GM12878 (cell line): ENCODE measurements around the gene ZGLP1. TPM values are rescaled to one million over a fixed set of nuclear protein-coding genes. Genes with fewer than 3 reads are reported as not detected.

Experiments
- ATAC-seq: fragments of 200-7000 bp; cut with Tn5 transposase; 3 replicates; pipeline ENCODE4 v1.9.1; 2020; ENCODE audit warnings: mild to moderate bottlenecking, moderate library complexity
- BruUV-seq: library from RNA; stranded (reverse); fragments of 400-500 nt; replicated peaks from 2 replicates; lab custom pipeline; 2021; lab: Mats Ljungman, UMichigan
- CTCF ChIA-PET: fragments of 300-600 bp; sonication (Branson Sonifier 250); formaldehyde crosslinking; extraction: SDS; loops from one replicate; lab custom pipeline; 2021; ENCODE audit warnings: inconsistent platforms; lab: Yijun Ruan, JAX
- POLR2A ChIA-PET: fragments of 350-600 bp; formaldehyde crosslinking; extraction: SDS; loops from one replicate; lab custom pipeline; 2021; ENCODE audit warnings: inconsistent platforms; lab: Charles Lee
- RAD21 ChIA-PET: fragments of 300-600 bp; sonication (Branson Sonifier 250); formaldehyde crosslinking; loops from one replicate; lab custom pipeline; 2023; ENCODE audit warnings: antibody characterized with exemption; ENCODE audit not compliant: unreplicated experiment; lab: Charles Lee
- SMC1A ChIA-PET: fragments of 300-600 bp; sonication (Branson Sonifier 250); formaldehyde crosslinking; loops from one replicate; lab custom pipeline; 2023; ENCODE audit not compliant: unreplicated experiment, uncharacterized antibody; lab: Charles Lee
- DNase-seq: peaks from one replicate; pipeline ENCODE4 v3.0.0-alpha.2; 2011; ENCODE audit warnings: low read depth, low spot score
- FAIRE-seq: peaks from 3 replicates; lab custom pipeline; 2011; peaks lifted over from hg19 to GRCh38; lab: Jason Lieb, UNC
- H2AFZ ChIP-seq: 2 replicates; pipeline ENCODE4 v1.6.0; 2011; ENCODE audit warnings: low read depth, low read length, control low read depth; ENCODE audit not compliant: control insufficient read depth
- H3K27ac ChIP-seq: 2 replicates; pipeline ENCODE4 v1.5.1; 2011; ENCODE audit warnings: control low read depth; ENCODE audit not compliant: control insufficient read depth, insufficient read depth
- H3K27me3 ChIP-seq, 2 experiments: replicated peaks in 1 of 2; 2 replicates each; pipeline versions ENCODE4 v1.6.0 to v1.6.1; 2011; ENCODE audit warnings: low read length in 1 of 2; ENCODE audit not compliant: control insufficient read depth in 2 of 2, insufficient read depth in 2 of 2
- H3K36me3 ChIP-seq, 2 experiments: 2 replicates each; pipeline ENCODE4 v1.5.1; 2011; ENCODE audit warnings: low read length in 1 of 2; ENCODE audit not compliant: control insufficient read depth in 2 of 2, insufficient read depth in 2 of 2
- H3K4me1 ChIP-seq: 2 replicates; pipeline ENCODE4 v1.6.1; 2011; ENCODE audit warnings: mild to moderate bottlenecking, low read length, moderate library complexity, mixed read lengths; ENCODE audit not compliant: control insufficient read depth, insufficient read depth
- H3K4me2 ChIP-seq: 2 replicates; pipeline ENCODE4 v1.6.0; 2011; ENCODE audit warnings: control low read depth; ENCODE audit not compliant: control insufficient read depth, insufficient read depth
- H3K4me3 ChIP-seq: fragments of 200-600 bp; sonication (generic); 2 replicates; pipeline ENCODE4 v1.5.1; 2016
- H3K79me2 ChIP-seq: 2 replicates; pipeline ENCODE4 v1.6.0; 2011; ENCODE audit warnings: low read length; ENCODE audit not compliant: control insufficient read depth, insufficient read depth
- H3K9ac ChIP-seq: 2 replicates; pipeline ENCODE4 v1.8.0; 2011; ENCODE audit warnings: low read length, control low read depth, mixed read lengths; ENCODE audit not compliant: control insufficient read depth, insufficient read depth
- H3K9me3 ChIP-seq: replicated peaks from 3 replicates; pipeline ENCODE4 v1.5.1; 2011; ENCODE audit warnings: mild to moderate bottlenecking, low read length; ENCODE audit not compliant: control insufficient read depth, insufficient read depth
- H4K20me1 ChIP-seq: 2 replicates; pipeline ENCODE4 v1.6.0; 2011; ENCODE audit not compliant: control insufficient read depth, insufficient read depth
- BHLHE40 ChIP-seq, 2 experiments: fragments of 450-650 bp in 1 of 2; IDR thresholded peaks; 2 replicates each; pipeline ENCODE4 v1.6.1; 2011 to 2017; ENCODE audit warnings: low read depth in 2 of 2, borderline replicate concordance in 1 of 2, improper control_type of control experiment in 1 of 2, low read length in 1 of 2, mild to moderate bottlenecking in 1 of 2
- CHD2 ChIP-seq: IDR thresholded peaks from 2 replicates; pipeline ENCODE4 v1.6.1; 2011; ENCODE audit warnings: low read depth, low read length, improper control_type of control experiment, borderline replicate concordance
- CREB1 ChIP-seq: IDR thresholded peaks from 2 replicates; pipeline ENCODE4 v1.6.1; 2012; ENCODE audit warnings: low read depth, mild to moderate bottlenecking, inconsistent platforms
- EGR1 ChIP-seq, 2 experiments: IDR thresholded peaks; 1 replicate in 1 of 2; 2 replicates in 1 of 2; pipeline ENCODE4 v1.6.1; 2011 to 2012; ENCODE audit warnings: low read depth in 2 of 2, low read length in 2 of 2, borderline replicate concordance in 1 of 2, mild to moderate bottlenecking in 1 of 2, moderate library complexity in 1 of 2
- GATAD2B ChIP-seq: fragments of 450-650 bp; conservative IDR thresholded peaks from 2 replicates; pipeline ENCODE4 v1.6.1; 2017; ENCODE audit warnings: low read depth, mild to moderate bottlenecking, moderate library complexity
- HCFC1 ChIP-seq: fragments of 150-350 bp; IDR thresholded peaks from 2 replicates; pipeline ENCODE4 v1.6.1; 2014; ENCODE audit warnings: low read length
- IKZF1 ChIP-seq: fragments of 450-650 bp; conservative IDR thresholded peaks from 2 replicates; pipeline ENCODE4 v1.6.1; 2017; ENCODE audit warnings: antibody characterized with exemption, mild to moderate bottlenecking
- NFXL1 ChIP-seq: fragments of 450-650 bp; IDR thresholded peaks from 2 replicates; pipeline ENCODE4 v1.6.1; 2017; ENCODE audit warnings: antibody characterized with exemption, mild to moderate bottlenecking, borderline replicate concordance
- NR2F1 ChIP-seq: fragments of 450-650 bp; conservative IDR thresholded peaks from 2 replicates; pipeline ENCODE4 v1.6.1; 2017; ENCODE audit warnings: mild to moderate bottlenecking
- RAD51 ChIP-seq: fragments of 450-650 bp; IDR thresholded peaks from 2 replicates; pipeline ENCODE4 v1.6.1; 2016; ENCODE audit warnings: moderate library complexity, mild to moderate bottlenecking, inconsistent platforms
- ZNF274 ChIP-seq: IDR thresholded peaks from one replicate; pipeline ENCODE4 v1.8.0; 2011; ENCODE audit not compliant: insufficient read length, insufficient read depth
- WGBS: methylation state at CpG from one replicate; pipeline ENCODE4 v1.1.6; 2016; ENCODE audit warnings: low lambda C conversion rate; ENCODE audit not compliant: insufficient replicate concordance, insufficient coverage; ENCODE audit errors: missing lambda C conversion rate; 5-methylcytosine and 5-hydroxymethylcytosine counted together
- in situ Hi-C: fragments of 300-500 bp; cut with MboI; formaldehyde crosslinking; loops from 9 replicates; pipeline ENCODE4 v1.14.3; 2018; ENCODE audit warnings: mixed read lengths
- intact Hi-C: fragments of 100-400 bp; cut with micrococcal nuclease; formaldehyde crosslinking; loops from one replicate; pipeline ENCODE4 v1.14.2; 2022; ENCODE audit not compliant: unreplicated experiment
- polyA plus RNA-seq, 11 experiments: library from polyadenylated mRNA; depleted of rRNA in 4 of 11; unstranded in 6 of 11; stranded (reverse) in 5 of 11; fragments of >200 nt; fragmentation: Nextera tagmentation in 4 of 11; fragmentation: Illumina TruSeq in 1 of 11; extraction: Ambion mirVana in 4 of 11; extraction: Trizol in 1 of 11; gene quantifications; 1 replicate in 1 of 11; 2 replicates in 10 of 11; pipeline versions ENCODE4 v1.2.1 to v1.2.3, GENCODE V29; 2011 to 2016; ENCODE audit warnings: inconsistent platforms in 2 of 11, missing spikeins in 2 of 11, low read depth in 1 of 11
- total RNA-seq, 4 experiments: library from RNA; depleted of rRNA in 3 of 4; stranded (reverse); fragments of >200 nt in 3 of 4; fragmentation: Illumina TruSeq in 1 of 4; extraction: Trizol in 1 of 4; gene quantifications; 2 replicates each; pipeline versions ENCODE4 v1.2.1 to v1.2.3, GENCODE V29; 2013 to 2021
- TF ChIP-seq, protein P1 (sequence below): fragments of 150-350 bp; IDR thresholded peaks from 2 replicates; pipeline ENCODE4 v1.6.1; 2014; ENCODE audit warnings: mild to moderate bottlenecking, low read depth, low read length
- TF ChIP-seq, protein P2 (sequence below): IDR thresholded peaks from 2 replicates; pipeline ENCODE4 v1.6.1; 2011; ENCODE audit warnings: borderline replicate concordance, low read depth, mild to moderate bottlenecking, moderate library complexity, mixed read lengths, low read length; ENCODE audit not compliant: insufficient read depth; ENCODE audit errors: extremely low read length
- TF ChIP-seq, protein P3 (sequence below): fragments of 450-650 bp; IDR thresholded peaks from 2 replicates; pipeline ENCODE4 v1.6.1; 2017; ENCODE audit warnings: mild to moderate bottlenecking, moderate library complexity

The ZGLP1 gene
- total and polyA plus RNA-seq, 10 of the 15 experiments (the other 5 are each of a cell fraction or from before 2014, with no cell fraction given) = 0.29 to 5.6 (median 1.3) TPM

GRCh38 chr19:10289167-10289835 lies 20.3 kb downstream of the ZGLP1 start:
- RAD21 ChIA-PET = interaction anchor here (0.7 to 5.4 kb wide), 19 partner anchors 10 to 192 kb away, joined by 3 to 119 read pairs (median 3); partner anchors contain the start of genes CDC37, ICAM1, MRPL4 and RAVER1
- Histone ChIP-seq H3K27ac (peak overlapping the region; percentile 24; the same call in 1 of the 2 replicates), H3K4me3 (peak overlapping the region; percentile 77), H3K36me3 (peaks cover 15 to 18% of the 10 kb centered on the region in 2 experiments; a peak in 3 of 4 replicates), H4K20me1 (peaks cover 9% of the 10 kb centered on the region; the same call in 1 of the 2 replicates), H3K27me3 (peaks cover 3 to 16% of the 10 kb centered on the region in 2 experiments), H3K4me2 (peak overlapping the region; percentile 98), H3K9me3 (no peaks in the 10 kb centered on the region; the same call in 2 of the 3 replicates), H3K9ac (peak overlapping the region; percentile 40; the same call in 1 of the 2 replicates), H2AFZ (peak overlapping the region; percentile 94), H3K79me2 (no peaks in the 10 kb centered on the region), H3K4me1 (peaks cover 69% of the 10 kb centered on the region)
- intact Hi-C loops (no loop called here), in situ Hi-C loops (no loop called here)
- peak; percentile 52 for ATAC-seq
- WGBS = 1% methylated on average over 49 of the region's 50 CpGs
- POLR2A ChIA-PET = interaction anchor here (0.5 to 5.5 kb wide), 23 partner anchors 9 to 370 kb away, joined by 3 to 69 read pairs (median 4); partner anchors contain the start of genes CDC37, CDKN2D, FDX2 and ICAM1
- no peak for DNase-seq
- BruUV-seq = no TSS peak
- CTCF ChIA-PET = interaction anchor here (0.6 to 5.9 kb wide), 17 partner anchors 9 to 280 kb away, joined by 3 to 72 read pairs (median 4); partner anchors contain the start of genes ICAM1 and TYK2
- peak; percentile 7 for FAIRE-seq
- SMC1A ChIA-PET = interaction anchor here (0.6 to 2.2 kb wide), 15 partner anchors 9 to 100 kb away, joined by 3 to 27 read pairs (median 5); partner anchors contain the start of genes ICAM1 and TYK2
- TF ChIP-seq BHLHE40 (IDR thresholded peaks at IDR 0.05; ENCODE audit: borderline replicate concordance in 1 of 2, low read depth in 2 of 2, low read length in 1 of 2) (peak; percentile 95 to 99), RAD51 (peak; percentile 74), NFXL1 (no peak), GATAD2B (peak; percentile 64; the same call in 1 of the 2 replicates), NR2F1 (peak; percentile 77), HCFC1 (0 out of 2 replicates have a peak, but pooled peaks have one; percentile 24), IKZF1 (peak; percentile 42; the same call in 1 of the 2 replicates), EGR1 (IDR thresholded peaks at IDR 0.05; ENCODE audit: borderline replicate concordance in 1 of 2, low read depth in 2 of 2, low read length in 2 of 2) (peak in 1 of 2 experiments; percentile 67; a peak in 1 of 3 replicates), CREB1 (0 out of 2 replicates have a peak, but pooled peaks have one; percentile 25), ZNF274 (no peak), CHD2 (peak; percentile 24; the same call in 1 of the 2 replicates)
- TF ChIP-seq, protein P1, sequence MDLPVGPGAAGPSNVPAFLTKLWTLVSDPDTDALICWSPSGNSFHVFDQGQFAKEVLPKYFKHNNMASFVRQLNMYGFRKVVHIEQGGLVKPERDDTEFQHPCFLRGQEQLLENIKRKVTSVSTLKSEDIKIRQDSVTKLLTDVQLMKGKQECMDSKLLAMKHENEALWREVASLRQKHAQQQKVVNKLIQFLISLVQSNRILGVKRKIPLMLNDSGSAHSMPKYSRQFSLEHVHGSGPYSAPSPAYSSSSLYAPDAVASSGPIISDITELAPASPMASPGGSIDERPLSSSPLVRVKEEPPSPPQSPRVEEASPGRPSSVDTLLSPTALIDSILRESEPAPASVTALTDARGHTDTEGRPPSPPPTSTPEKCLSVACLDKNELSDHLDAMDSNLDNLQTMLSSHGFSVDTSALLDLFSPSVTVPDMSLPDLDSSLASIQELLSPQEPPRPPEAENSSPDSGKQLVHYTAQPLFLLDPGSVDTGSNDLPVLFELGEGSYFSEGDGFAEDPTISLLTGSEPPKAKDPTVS = no peak
- TF ChIP-seq, protein P2, sequence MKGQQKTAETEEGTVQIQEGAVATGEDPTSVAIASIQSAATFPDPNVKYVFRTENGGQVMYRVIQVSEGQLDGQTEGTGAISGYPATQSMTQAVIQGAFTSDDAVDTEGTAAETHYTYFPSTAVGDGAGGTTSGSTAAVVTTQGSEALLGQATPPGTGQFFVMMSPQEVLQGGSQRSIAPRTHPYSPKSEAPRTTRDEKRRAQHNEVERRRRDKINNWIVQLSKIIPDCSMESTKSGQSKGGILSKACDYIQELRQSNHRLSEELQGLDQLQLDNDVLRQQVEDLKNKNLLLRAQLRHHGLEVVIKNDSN = peak; percentile 74
- TF ChIP-seq, protein P3, sequence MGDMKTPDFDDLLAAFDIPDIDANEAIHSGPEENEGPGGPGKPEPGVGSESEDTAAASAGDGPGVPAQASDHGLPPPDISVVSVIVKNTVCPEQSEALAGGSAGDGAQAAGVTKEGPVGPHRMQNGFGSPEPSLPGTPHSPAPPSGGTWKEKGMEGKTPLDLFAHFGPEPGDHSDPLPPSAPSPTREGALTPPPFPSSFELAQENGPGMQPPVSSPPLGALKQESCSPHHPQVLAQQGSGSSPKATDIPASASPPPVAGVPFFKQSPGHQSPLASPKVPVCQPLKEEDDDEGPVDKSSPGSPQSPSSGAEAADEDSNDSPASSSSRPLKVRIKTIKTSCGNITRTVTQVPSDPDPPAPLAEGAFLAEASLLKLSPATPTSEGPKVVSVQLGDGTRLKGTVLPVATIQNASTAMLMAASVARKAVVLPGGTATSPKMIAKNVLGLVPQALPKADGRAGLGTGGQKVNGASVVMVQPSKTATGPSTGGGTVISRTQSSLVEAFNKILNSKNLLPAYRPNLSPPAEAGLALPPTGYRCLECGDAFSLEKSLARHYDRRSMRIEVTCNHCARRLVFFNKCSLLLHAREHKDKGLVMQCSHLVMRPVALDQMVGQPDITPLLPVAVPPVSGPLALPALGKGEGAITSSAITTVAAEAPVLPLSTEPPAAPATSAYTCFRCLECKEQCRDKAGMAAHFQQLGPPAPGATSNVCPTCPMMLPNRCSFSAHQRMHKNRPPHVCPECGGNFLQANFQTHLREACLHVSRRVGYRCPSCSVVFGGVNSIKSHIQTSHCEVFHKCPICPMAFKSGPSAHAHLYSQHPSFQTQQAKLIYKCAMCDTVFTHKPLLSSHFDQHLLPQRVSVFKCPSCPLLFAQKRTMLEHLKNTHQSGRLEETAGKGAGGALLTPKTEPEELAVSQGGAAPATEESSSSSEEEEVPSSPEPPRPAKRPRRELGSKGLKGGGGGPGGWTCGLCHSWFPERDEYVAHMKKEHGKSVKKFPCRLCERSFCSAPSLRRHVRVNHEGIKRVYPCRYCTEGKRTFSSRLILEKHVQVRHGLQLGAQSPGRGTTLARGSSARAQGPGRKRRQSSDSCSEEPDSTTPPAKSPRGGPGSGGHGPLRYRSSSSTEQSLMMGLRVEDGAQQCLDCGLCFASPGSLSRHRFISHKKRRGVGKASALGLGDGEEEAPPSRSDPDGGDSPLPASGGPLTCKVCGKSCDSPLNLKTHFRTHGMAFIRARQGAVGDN = peak; percentile 84
